ENCODE results near the gene AMZ2.

AMZ2 gene

GRCh38 chr17:68291836-68292688 lies 44.2 kb downstream of the AMZ2 start:
- peak; percentile 73 to 92 (median 82) for DNase-seq

- no peak for DNase-seq
Measured at GRCh38 chr17:68292689-68293040, 44.8 kb downstream of the AMZ2 start.

- no peak for DNase-seq
Measured at GRCh38 chr17:68293490-68294195, 45.8 kb downstream of the AMZ2 start.

- no peak for DNase-seq
Measured at GRCh38 chr17:68294196-68294555, 46.3 kb downstream of the AMZ2 start.

GRCh38 chr17:68294617-68295016 lies 46.8 kb downstream of the AMZ2 start:
- no peak for DNase-seq

GRCh38 chr17:68295086-68295485 lies 47.2 kb downstream of the AMZ2 start:
- peak in 1 of 4 experiments; percentile 20 for DNase-seq

GRCh38 chr17:68296217-68297191 lies 48.7 kb downstream of the AMZ2 start:
- DNase-seq = peak in 2 of 4 experiments; percentile 30 to 31

GRCh38 chr17:68297195-68297594 lies 49.4 kb downstream of the AMZ2 start:
- DNase-seq = no peak

- no peak for DNase-seq
Measured at GRCh38 chr17:68298601-68299000, 50.8 kb downstream of the AMZ2 start.

- DNase-seq = no peak
Measured at GRCh38 chr17:68299817-68300216, 52.0 kb downstream of the AMZ2 start.

GRCh38 chr17:68301438-68301959 lies 53.7 kb downstream of the AMZ2 start:
- DNase-seq = no peak

- DNase-seq = no peak
Measured at GRCh38 chr17:68302066-68302564, 54.3 kb downstream of the AMZ2 start.

GRCh38 chr17:68302666-68303065 lies 54.8 kb downstream of the AMZ2 start:
- DNase-seq = no peak

- DNase-seq = no peak
Measured at GRCh38 chr17:68304706-68305105, 56.9 kb downstream of the AMZ2 start.

- DNase-seq = no peak
Measured at GRCh38 chr17:68305142-68305541, 57.3 kb downstream of the AMZ2 start.

Measured in activated CD4-positive, CD25-positive, alpha-beta regulatory T cell (primary cell).